Kidney (tissue), 14 donors: ENCODE data around the gene SGPL1. TPM values are rescaled to one million over a fixed set of nuclear protein-coding genes. Genes with fewer than 3 reads are reported as not detected.

ENCODE experiments used
- DNase-seq, 5 donors: peaks; one replicate each; pipeline ENCODE4 v3.0.0-alpha.2; 2013 to 2020
- FAIRE-seq: peaks from 2 replicates; lab custom pipeline; 2012; peaks lifted over from hg19 to GRCh38; lab: Jason Lieb, UNC
- H3K27ac ChIP-seq, 2 donors: one replicate each; pipeline ENCODE4 v1.7.0; 2013; ENCODE audit warnings: low read depth in 2 of 2, low read length in 2 of 2, inconsistent platforms in 1 of 2
- H3K27me3 ChIP-seq: one replicate; pipeline ENCODE4 v1.7.1; 2013; ENCODE audit warnings: low read length, inconsistent platforms; ENCODE audit not compliant: control insufficient read depth, insufficient read depth
- H3K36me3 ChIP-seq, 3 donors: one replicate each; pipeline versions ENCODE4 v1.7.0 to v1.7.1; 2013; ENCODE audit warnings: low read length in 3 of 3, control low read depth in 1 of 3, inconsistent platforms in 1 of 3; ENCODE audit not compliant: insufficient read depth in 3 of 3, control insufficient read depth in 2 of 3
- H3K4me1 ChIP-seq, 3 donors: one replicate each; pipeline versions ENCODE4 v1.7.0 to v1.7.1; 2013; ENCODE audit warnings: low read length in 3 of 3, inconsistent platforms in 1 of 3, low read depth in 1 of 3; ENCODE audit not compliant: control insufficient read depth in 2 of 3, insufficient read depth in 2 of 3
- H3K4me3 ChIP-seq, 3 donors: one replicate each; pipeline versions ENCODE4 v1.7.0 to v1.8.1; 2013; ENCODE audit warnings: low read length in 3 of 3, control low read depth in 1 of 3, inconsistent platforms in 1 of 3
- H3K9ac ChIP-seq, 3 donors: one replicate each; pipeline versions ENCODE4 v1.7.0 to v1.7.1; 2013; ENCODE audit warnings: low read length in 3 of 3, control low read depth in 1 of 3, inconsistent platforms in 1 of 3
- H3K9me3 ChIP-seq, 3 donors: one replicate each; pipeline versions ENCODE4 v1.7.0 to v1.7.1; 2013; ENCODE audit warnings: low read length in 3 of 3, control low read depth in 1 of 3, inconsistent platforms in 1 of 3; ENCODE audit not compliant: control insufficient read depth in 2 of 3, insufficient read depth in 1 of 3
- intact Hi-C: fragments of 100-400 bp; cut with DNase I; formaldehyde crosslinking; loops from one replicate; pipeline ENCODE4 v1.11.1; 2022
- polyA plus RNA-seq: library from polyadenylated mRNA; stranded (reverse); fragments of 350-450 nt; fragmentation: Illumina TruSeq; extraction: RNeasy Lipid Tissue Mini Kit (QIAGEN cat#74804); gene quantifications from one replicate; pipeline ENCODE4 v1.2.3, GENCODE V29; 2014; ENCODE audit warnings: low read depth, low replicate concordance; ENCODE audit not compliant: insufficient read depth
- total RNA-seq: library from RNA; stranded (reverse); fragmentation: NEBNext Ultra II Directional; extraction: Animal tissue kit (Norgen Biotek cat#: 25700); gene quantifications from one replicate; pipeline ENCODE4 v1.2.1, GENCODE V29; 2021
- TF ChIP-seq, protein P1 (sequence below): IDR thresholded peaks from 3 replicates; pipeline ENCODE4 v1.5.1; 2012; ENCODE audit warnings: mild to moderate bottlenecking, moderate library complexity, borderline replicate concordance; ENCODE audit not compliant: insufficient read depth; ENCODE audit errors: extremely low read depth
- donor health status: control.
- donor health status: control.
- donor health status: control.
- donor health status: control.
- donor health status: control.
- donor health status: DM: yes; HTN: yes; CAD: no.
- donor health status: Normal renal cell carcinoma (clear cell type).

Gene SGPL1
- total and polyA plus RNA-seq, 2 donors from 2014 or later, result 13.5 to 105 TPM

DNA sequence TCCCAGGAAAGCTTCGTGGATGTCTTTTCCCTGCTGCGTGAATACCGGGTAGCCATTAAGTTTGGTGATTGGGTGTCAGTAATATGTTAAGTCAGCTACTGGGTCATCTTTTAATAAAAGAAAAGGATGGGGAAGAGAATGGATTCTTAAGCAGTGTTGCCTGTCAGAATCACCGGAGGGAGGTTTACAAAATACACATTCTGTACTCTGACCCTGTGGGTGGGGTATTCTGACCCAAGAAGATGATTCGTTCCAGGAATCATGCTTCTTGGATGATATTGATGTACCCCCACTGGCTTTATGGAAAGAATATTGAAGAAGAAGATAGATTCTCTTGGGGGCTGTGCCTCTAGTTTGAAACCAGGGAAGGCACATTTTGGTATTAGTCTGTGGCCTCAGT is 18.3 kb downstream of the SGPL1 start:
- Histone ChIP-seq H3K27ac (no peak overlapping the region), H3K27me3 (no peaks in the 10 kb centered on the region), H3K4me3 (no peak overlapping the region), H3K4me1 (peaks cover 0 to 29% (median 13%) of the 10 kb centered on the region in 3 donors), H3K9ac (no peak overlapping the region), H3K9me3 (no peaks in the 10 kb centered on the region), H3K36me3 (no peaks in the 10 kb centered on the region)
- FAIRE-seq, result no peak
- no peak for DNase-seq
- TF ChIP-seq, protein P1, sequence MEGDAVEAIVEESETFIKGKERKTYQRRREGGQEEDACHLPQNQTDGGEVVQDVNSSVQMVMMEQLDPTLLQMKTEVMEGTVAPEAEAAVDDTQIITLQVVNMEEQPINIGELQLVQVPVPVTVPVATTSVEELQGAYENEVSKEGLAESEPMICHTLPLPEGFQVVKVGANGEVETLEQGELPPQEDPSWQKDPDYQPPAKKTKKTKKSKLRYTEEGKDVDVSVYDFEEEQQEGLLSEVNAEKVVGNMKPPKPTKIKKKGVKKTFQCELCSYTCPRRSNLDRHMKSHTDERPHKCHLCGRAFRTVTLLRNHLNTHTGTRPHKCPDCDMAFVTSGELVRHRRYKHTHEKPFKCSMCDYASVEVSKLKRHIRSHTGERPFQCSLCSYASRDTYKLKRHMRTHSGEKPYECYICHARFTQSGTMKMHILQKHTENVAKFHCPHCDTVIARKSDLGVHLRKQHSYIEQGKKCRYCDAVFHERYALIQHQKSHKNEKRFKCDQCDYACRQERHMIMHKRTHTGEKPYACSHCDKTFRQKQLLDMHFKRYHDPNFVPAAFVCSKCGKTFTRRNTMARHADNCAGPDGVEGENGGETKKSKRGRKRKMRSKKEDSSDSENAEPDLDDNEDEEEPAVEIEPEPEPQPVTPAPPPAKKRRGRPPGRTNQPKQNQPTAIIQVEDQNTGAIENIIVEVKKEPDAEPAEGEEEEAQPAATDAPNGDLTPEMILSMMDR, result no peak
- intact Hi-C loops, result no loop called here

DNA sequence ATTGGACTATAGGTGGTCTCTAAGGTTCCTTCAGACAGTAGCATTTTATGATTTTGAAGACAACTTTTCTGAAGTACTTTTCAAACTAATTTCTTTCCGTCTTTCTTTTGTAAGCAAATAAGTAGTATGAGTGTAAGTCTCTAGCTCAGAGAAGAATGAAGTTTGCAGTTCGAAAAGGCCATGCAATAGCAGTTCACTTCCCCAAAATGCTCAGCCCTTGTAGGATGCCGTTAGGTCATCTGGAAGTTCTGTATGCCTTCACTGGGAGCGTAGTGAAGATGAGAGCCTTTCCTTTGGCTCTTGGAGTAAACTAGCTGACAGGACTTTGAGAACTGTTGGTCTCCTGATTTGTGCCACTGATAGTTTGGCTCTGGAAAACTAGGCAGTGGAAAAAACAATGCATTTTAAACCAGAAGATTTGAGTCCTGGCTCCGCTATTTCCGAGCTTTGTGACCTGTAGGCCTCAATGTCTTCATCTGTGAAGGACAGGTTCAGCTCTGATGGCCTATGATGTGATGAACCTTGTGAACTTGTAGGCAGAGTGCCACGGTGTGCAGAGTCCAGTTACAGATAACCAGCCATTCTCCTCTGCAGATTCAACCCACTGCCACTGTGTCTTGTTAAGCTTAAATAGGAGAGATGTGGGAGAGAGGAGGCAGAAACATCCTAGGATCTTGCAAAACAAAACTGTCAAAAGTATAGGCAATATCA is 18.8 kb downstream of the SGPL1 start:
- intact Hi-C loops, result no loop called here
- Histone ChIP-seq H3K27me3 (no peaks in the 10 kb centered on the region), H3K27ac (no peak overlapping the region), H3K9me3 (no peaks in the 10 kb centered on the region), H3K4me1 (peaks cover 0 to 26% (median 13%) of the 10 kb centered on the region in 3 donors), H3K9ac (no peak overlapping the region), H3K36me3 (no peaks in the 10 kb centered on the region), H3K4me3 (no peak overlapping the region)
- DNase-seq, result no peak
- TF ChIP-seq, protein P1, result no peak
- FAIRE-seq, result no peak

DNA sequence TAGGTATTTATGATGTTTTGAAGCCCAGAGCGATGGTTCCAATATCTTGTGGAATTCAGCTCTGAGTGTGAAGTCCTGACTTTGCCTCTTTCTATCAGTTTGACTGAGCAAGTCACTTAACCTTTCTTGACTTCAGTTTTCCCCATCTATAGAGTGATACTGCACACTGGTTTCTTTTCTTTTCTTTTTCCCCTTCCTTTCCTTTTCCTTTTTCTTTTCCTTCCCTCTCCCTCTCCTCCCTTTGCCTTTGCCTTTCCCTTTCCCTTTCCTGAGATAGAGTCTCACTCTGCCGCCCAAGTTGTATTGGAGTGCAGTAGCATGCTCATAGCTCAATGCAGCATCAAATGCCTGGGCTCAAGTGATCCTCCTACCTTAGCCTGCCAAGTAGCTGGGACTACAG is 20.6 kb downstream of the SGPL1 start:
- no peaks in the 10 kb centered on the region for H3K36me3 ChIP-seq
- FAIRE-seq (no peak), DNase-seq (no peak)
- no peak overlapping the region for H3K9ac ChIP-seq
- H3K27ac ChIP-seq, result no peak overlapping the region
- intact Hi-C loops, result no loop called here
- no peak overlapping the region for H3K4me3 ChIP-seq
- no peaks in the 10 kb centered on the region for H3K9me3 ChIP-seq
- peaks cover 0 to 17% (median 13%) of the 10 kb centered on the region in 3 donors for H3K4me1 ChIP-seq
- no peaks in the 10 kb centered on the region for H3K27me3 ChIP-seq
- TF ChIP-seq, protein P1, result no peak

DNA sequence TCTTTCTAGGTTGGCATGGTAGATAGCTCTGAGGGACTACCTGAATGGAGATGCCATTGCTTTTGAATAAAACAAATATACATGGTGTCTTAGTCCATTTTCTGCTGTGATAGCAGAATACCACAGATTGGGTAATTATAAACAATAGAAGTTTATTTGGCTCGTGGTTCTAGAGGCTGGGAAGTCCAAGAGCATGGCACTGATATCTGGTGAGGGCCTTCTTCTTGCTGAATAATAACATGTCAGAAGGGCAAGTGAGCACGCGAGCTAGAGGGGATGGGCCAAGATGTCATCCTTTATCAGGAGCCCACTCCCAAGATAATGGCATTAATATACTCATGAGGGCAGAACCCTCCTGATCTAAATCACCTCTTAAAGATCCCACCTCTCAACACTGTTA is 21.9 kb downstream of the SGPL1 start:
- Histone ChIP-seq H3K4me1 (peaks cover 0 to 12% (median 7%) of the 10 kb centered on the region in 3 donors), H3K4me3 (no peak overlapping the region), H3K36me3 (no peaks in the 10 kb centered on the region), H3K9ac (no peak overlapping the region), H3K27ac (no peak overlapping the region), H3K27me3 (no peaks in the 10 kb centered on the region), H3K9me3 (no peaks in the 10 kb centered on the region)
- no peak for DNase-seq
- TF ChIP-seq, protein P1, result no peak
- intact Hi-C loops, result no loop called here
- no peak for FAIRE-seq
